ENCODE data around the gene AP5S1. TPM values are rescaled to one million over a fixed set of nuclear protein-coding genes. Genes with fewer than 3 reads are reported as not detected.
A peak's percentile ranks its signal among the peaks of the same experiment; 100 is the strongest.

AP5S1 gene
- total and polyA plus RNA-seq, 9 of the 15 experiments (the other 6 are each of a cell fraction or from before 2014, with no cell fraction given): 2.6 to 8.8 (median 4.4) TPM

DNA sequence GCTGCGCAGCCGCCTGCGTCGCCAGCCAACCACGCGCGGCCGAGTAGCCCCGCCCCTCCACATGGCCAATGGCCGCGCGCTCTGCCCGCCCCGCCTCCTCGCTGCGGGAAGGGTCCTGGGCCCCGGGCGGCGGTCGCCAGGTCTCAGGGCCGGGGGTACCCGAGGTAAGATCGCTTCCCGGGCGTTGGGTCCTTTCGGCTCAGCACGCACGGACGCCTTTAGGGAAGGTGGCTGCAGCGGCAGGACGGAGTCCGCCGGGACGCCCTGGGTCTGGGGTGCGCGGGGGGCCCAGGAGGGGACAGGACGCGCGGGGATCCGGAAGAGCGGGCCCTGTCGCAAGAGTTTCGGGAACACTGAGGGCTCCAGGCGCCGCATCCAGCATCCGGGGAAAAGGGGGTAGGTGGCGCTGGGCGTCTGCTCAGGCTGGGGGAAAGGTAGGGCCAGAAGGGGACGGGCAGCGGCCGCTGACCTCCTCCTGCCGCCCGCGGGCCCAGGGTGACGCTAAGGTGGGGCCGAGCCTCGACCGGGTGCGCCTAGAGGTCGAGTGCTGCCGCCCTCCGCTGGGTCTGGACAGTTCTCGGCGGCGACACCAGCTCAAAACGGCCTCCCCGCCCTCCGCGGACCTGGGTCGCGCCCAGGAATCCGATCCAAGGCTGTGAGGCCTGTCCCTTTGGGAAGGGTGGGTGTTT, 26.5 kb downstream of the AP5S1 start, which contains the start of gene MAVS (continued):
- TF ChIP-seq, protein P1, sequence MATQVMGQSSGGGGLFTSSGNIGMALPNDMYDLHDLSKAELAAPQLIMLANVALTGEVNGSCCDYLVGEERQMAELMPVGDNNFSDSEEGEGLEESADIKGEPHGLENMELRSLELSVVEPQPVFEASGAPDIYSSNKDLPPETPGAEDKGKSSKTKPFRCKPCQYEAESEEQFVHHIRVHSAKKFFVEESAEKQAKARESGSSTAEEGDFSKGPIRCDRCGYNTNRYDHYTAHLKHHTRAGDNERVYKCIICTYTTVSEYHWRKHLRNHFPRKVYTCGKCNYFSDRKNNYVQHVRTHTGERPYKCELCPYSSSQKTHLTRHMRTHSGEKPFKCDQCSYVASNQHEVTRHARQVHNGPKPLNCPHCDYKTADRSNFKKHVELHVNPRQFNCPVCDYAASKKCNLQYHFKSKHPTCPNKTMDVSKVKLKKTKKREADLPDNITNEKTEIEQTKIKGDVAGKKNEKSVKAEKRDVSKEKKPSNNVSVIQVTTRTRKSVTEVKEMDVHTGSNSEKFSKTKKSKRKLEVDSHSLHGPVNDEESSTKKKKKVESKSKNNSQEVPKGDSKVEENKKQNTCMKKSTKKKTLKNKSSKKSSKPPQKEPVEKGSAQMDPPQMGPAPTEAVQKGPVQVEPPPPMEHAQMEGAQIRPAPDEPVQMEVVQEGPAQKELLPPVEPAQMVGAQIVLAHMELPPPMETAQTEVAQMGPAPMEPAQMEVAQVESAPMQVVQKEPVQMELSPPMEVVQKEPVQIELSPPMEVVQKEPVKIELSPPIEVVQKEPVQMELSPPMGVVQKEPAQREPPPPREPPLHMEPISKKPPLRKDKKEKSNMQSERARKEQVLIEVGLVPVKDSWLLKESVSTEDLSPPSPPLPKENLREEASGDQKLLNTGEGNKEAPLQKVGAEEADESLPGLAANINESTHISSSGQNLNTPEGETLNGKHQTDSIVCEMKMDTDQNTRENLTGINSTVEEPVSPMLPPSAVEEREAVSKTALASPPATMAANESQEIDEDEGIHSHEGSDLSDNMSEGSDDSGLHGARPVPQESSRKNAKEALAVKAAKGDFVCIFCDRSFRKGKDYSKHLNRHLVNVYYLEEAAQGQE (IDR thresholded peaks at IDR 0.05; ENCODE audit: borderline replicate concordance): peak; percentile 71
- TF ChIP-seq, protein P1 (CRISPR knock-in tag; IDR thresholded peaks at IDR 0.05; ENCODE audit: low read depth): no peak
- TF ChIP-seq CBX5 (IDR thresholded peaks at IDR 0.05; ENCODE audit: borderline replicate concordance, low read depth): no peak
- no peak for TF ChIP-seq CC2D1A (IDR thresholded peaks at IDR 0.05)
- TF ChIP-seq ZNF57 (CRISPR knock-in tag; IDR thresholded peaks at IDR 0.05): no peak
- TF ChIP-seq POLR2B (IDR thresholded peaks at IDR 0.05; ENCODE audit: low read depth, partially characterized antibody): peak; percentile 59
- TF ChIP-seq ETV5 (CRISPR knock-in tag; IDR thresholded peaks at IDR 0.05; ENCODE audit: low read depth): no peak
- TF ChIP-seq GATAD2B (IDR thresholded peaks at IDR 0.05; ENCODE audit: borderline replicate concordance): no peak
- peak; percentile 27; the same call in 1 of the 2 replicates for TF ChIP-seq NR2C2 (CRISPR knock-in tag; IDR thresholded peaks at IDR 0.05)
- peak; percentile 64; the same call in 1 of the 2 replicates for TF ChIP-seq NR2C2 (tag; IDR thresholded peaks at IDR 0.05)
- no peak for TF ChIP-seq ZFP36 (IDR thresholded peaks at IDR 0.05; ENCODE audit: low read depth, low read length, partially characterized antibody)
- TF ChIP-seq HINFP (tag; conservative IDR thresholded peaks at IDR 0.05; ENCODE audit: low read depth): no peak
- peak; percentile 68; the same call in 1 of the 2 replicates for TF ChIP-seq POLR2AphosphoS5 (IDR thresholded peaks at IDR 0.05; ENCODE audit: control insufficient read depth, insufficient read depth, low read depth, low read length)
- no peak for TF ChIP-seq HNRNPK (IDR thresholded peaks at IDR 0.05; ENCODE audit: low read depth, low read length, poor library complexity, severe bottlenecking)
- no peak for TF ChIP-seq ZFP1 (CRISPR knock-in tag; IDR thresholded peaks at IDR 0.05)

Data from K562 (cell line).